T-helper 1 cell treated with Interleukin-12 subunit alpha and Interleukin-12 subunit beta and Interleukin-4 antibody, amounts not matched to agents 30 ng/mL and 1 ng/mL, for 36 hours (primary cell): Measurements from ENCODE around the gene SULT1C3. TPM values are rescaled to one million over a fixed set of nuclear protein-coding genes. Genes with fewer than 3 reads are reported as not detected.
"Not testable (repeated sequence)": the region's sequence is repeated elsewhere in the genome, so short reads cannot be mapped to it uniquely, and the experiment has no call there.

Experiments
- intact Hi-C: fragments of 100-400 bp; cut with micrococcal nuclease; formaldehyde crosslinking; loops from one replicate; pipeline ENCODE4 v1.15.1; 2024
- total RNA-seq: library from RNA; stranded (reverse); gene quantifications from 2 replicates; pipeline ENCODE4 v1.2.3, GENCODE V29; 2022

SULT1C3 gene
- total RNA-seq, 1 donor from 2014 or later: not detected

- intact Hi-C loops: no loop called here
Observed at GRCh38 chr2:108244667-108245414, 5.1 kb downstream of the SULT1C3 start.

GRCh38 chr2:108253106-108253505, 13.3 kb downstream of the SULT1C3 start:
- intact Hi-C loops: no loop called here

GRCh38 chr2:108257757-108258331, 18.1 kb downstream of the SULT1C3 start:
- intact Hi-C loops: no loop called here

GRCh38 chr2:108260773-108261172, 21.0 kb downstream of the SULT1C3 start:
- intact Hi-C loops: no loop called here

GRCh38 chr2:108262036-108262435, 22.3 kb downstream of the SULT1C3 start:
- intact Hi-C loops: no loop called here

- intact Hi-C loops: no loop called here
Observed at GRCh38 chr2:108263401-108263800, 23.6 kb downstream of the SULT1C3 start.

GRCh38 chr2:108266218-108266617, 26.4 kb downstream of the SULT1C3 start:
- intact Hi-C loops: no loop called here

GRCh38 chr2:108267101-108267500, 27.3 kb downstream of the SULT1C3 start:
- intact Hi-C loops: no loop called here

- intact Hi-C loops: no loop called here
Observed at GRCh38 chr2:108268001-108268400, 28.2 kb downstream of the SULT1C3 start.

- intact Hi-C loops: no loop called here
Observed at GRCh38 chr2:108270346-108270745, 30.6 kb downstream of the SULT1C3 start.

- intact Hi-C loops: no loop called here
Observed at GRCh38 chr2:108270768-108271506, 31.2 kb downstream of the SULT1C3 start.

GRCh38 chr2:108271691-108272253, 32.0 kb downstream of the SULT1C3 start:
- intact Hi-C loops: no loop called here

GRCh38 chr2:108278631-108279030, 38.9 kb downstream of the SULT1C3 start:
- intact Hi-C loops: no loop called here

- intact Hi-C loops: no loop called here
Observed at GRCh38 chr2:108279468-108279867, 39.7 kb downstream of the SULT1C3 start.

GRCh38 chr2:108280466-108280865, 40.7 kb downstream of the SULT1C3 start:
- intact Hi-C loops: no loop called here

GRCh38 chr2:108284566-108284965, 44.8 kb downstream of the SULT1C3 start:
- intact Hi-C loops: not testable (repeated sequence)

GRCh38 chr2:108285616-108286015, 45.8 kb downstream of the SULT1C3 start:
- intact Hi-C loops: no loop called here

- intact Hi-C loops: no loop called here
Observed at GRCh38 chr2:108287169-108287568, 47.4 kb downstream of the SULT1C3 start.

GRCh38 chr2:108288534-108289106, 48.9 kb downstream of the SULT1C3 start, which contains the start of gene SULT1C2:
Gene SULT1C2, plus strand, starts transcription at chr2:108288895. Its CDS starts 4,773 bp downstream, at chr2:108293668.
- intact Hi-C loops: no loop called here

GRCh38 chr2:108293850-108294249, 54.1 kb downstream of the SULT1C3 start:
- intact Hi-C loops: no loop called here

GRCh38 chr2:108297436-108298141, 57.8 kb downstream of the SULT1C3 start:
- intact Hi-C loops: no loop called here
